ENCODE results near the gene SORCS2.

SORCS2 gene

DNA sequence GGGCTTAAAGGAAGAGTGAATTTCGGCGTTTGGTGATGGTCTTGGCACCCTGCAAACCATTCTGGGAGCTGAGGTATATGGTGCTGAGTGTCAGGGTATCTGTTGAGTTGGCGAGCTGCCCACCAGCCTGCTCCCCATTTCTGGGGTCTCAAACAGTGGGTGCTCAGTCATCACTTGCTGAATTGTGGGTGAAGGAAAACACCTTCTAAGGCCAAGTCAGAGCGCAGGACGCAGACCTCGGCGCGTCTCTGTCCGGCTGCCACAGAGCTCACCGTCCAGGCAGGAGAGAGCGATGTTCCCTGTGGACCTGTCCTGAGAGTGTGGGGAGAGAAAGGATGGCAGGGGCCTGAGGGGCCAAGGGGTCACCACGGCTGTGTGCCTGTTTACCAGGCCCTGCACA, 111.2 kb downstream of the SORCS2 start:
- DNase-seq (ENCODE audit: low read depth in 2 of 2), result no peak

DNA sequence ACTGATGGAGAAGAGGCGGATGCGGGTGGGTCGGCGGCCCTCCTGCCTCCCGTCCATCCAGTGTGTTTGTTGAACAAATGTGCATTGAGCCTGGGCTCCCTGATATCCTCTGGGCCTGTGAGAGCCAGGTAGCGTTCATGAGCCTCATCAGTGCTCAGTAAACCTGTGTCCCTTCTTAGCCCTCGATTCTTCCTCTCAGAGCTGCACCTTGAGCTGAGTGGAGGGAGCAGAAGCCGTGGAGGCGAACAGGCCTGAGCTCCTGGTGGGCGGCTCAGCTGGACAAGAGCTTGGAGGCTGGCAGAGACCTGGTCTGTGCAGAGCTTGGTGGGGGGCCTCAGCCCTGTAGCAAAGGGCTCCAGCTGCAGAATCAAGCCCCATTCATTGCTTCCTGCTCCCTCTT, 112.1 kb downstream of the SORCS2 start:
- no peak for DNase-seq (ENCODE audit: low read depth in 2 of 2)

DNA sequence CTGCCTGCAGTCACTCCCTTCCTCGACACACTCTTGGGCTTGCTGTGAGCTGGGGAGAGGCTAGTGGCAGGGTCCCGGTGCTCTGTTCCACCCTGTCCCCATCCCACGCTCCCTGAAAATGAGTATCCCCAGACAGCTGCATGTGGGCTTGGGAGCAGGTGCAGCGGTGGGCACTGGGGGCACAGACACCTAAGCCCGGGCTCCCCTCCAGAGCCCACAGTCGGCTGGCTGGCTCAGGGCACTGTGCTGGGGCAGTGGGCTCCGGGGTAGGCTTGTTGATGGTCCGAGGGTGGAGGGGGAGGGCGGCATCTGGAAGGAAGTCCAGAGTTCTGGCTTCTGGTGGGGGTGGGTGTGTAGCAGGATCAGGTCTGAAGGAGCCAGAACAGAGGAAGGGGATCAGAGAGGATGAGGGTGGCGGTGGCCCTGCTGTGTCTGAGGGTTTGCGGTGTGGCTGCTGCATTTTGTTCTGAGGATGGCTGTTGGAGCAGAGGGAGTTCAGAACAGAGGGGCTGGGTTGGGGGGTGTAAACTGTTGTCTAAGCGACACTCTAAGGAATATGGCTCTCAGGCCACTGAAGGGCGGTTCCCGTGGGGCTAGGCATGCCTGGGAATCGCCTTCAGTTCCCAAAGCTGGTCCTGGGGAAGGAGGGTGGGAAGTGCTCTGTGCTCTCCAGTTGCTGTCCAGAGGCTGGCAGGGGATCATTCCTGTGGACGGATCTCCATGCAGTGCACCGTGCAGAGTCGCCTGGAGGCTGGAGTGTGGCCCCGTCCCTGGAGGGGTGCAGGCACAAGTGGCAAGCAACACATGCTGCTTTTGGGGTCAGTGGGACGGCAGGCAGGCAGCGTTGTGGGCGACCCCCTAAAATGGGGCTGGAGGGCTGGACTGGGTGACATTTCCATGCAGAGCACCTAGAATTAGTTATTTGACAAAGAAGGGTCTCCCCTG, 114.0 kb downstream of the SORCS2 start:
- no peak for DNase-seq (ENCODE audit: low read depth in 2 of 2)

DNA sequence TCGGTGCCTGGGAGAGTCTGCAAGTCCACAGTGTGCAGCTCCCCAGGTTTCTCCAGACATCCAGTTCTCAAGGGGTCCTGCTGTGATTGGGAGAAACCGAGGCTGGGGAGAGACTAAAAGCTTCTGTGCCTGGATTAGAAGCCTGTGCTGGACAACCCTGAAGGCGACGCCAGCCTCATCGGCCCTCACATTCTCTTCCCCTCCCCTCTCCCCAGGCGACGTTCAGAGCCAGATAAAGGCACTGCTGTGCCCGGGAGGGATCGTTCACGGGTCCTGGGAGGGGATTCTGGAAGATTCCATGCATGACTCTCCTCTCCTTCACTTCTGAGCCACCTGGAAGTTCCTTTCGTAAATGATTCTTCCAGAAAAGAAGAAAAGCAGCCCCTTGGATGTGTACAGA, 114.6 kb downstream of the SORCS2 start:
- no peak for DNase-seq (ENCODE audit: low read depth in 2 of 2)

DNA sequence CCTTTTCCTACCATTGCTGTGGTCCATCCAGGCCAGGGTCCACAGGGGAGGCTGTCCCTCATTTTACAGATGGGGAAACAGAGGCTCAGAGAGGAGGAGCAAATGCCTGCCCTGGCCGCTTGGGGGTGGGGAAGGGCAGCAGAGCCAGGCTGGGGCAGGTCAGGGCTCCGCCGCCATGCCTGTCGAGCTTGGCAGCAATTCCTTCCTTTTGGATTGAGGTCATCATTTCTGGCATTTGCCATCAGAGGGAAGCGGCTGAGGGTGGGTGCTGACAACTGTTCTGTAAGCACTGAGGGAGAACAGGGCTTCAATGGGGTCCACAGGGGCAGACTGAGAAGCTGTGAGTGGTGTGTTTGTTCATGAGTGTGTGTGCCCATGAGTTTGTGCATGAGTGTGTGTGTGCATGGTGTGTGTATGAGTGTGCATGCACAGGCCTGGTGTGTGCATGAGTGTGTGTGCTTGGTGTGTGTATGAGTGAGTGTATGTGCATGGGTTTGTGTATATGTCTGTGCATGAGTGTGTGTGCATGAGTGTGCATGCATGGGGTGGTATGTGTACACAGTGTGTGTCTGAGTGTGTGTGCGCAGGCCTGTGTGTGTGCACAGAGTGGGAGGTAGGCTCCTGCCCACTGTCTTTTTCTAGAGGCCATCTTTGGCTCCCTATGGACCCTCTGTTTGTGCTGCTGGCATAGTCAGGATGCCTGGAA, 115.2 kb downstream of the SORCS2 start:
- no peak for DNase-seq (ENCODE audit: low read depth in 2 of 2)

DNA sequence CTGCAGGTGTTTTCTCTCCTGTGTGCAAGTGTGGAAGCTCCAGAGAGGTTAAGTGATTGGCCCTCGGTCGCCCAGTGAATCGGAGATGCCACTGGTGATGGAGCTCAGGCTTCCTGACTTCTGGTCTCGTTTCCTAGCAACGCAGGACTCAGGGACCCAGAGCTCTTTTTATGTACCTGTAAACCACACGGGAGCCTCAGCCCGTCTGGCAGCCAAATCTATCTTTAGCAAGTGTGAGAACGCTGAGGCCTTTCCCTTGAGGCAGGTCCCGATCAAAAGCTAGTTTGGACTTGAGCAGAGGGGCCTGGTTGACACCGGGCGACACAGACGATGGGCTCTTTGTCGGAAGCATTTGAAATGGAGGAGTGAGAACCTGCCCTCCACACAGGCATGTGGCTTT, 116.8 kb downstream of the SORCS2 start:
- no peak for DNase-seq (ENCODE audit: low read depth in 2 of 2)

DNA sequence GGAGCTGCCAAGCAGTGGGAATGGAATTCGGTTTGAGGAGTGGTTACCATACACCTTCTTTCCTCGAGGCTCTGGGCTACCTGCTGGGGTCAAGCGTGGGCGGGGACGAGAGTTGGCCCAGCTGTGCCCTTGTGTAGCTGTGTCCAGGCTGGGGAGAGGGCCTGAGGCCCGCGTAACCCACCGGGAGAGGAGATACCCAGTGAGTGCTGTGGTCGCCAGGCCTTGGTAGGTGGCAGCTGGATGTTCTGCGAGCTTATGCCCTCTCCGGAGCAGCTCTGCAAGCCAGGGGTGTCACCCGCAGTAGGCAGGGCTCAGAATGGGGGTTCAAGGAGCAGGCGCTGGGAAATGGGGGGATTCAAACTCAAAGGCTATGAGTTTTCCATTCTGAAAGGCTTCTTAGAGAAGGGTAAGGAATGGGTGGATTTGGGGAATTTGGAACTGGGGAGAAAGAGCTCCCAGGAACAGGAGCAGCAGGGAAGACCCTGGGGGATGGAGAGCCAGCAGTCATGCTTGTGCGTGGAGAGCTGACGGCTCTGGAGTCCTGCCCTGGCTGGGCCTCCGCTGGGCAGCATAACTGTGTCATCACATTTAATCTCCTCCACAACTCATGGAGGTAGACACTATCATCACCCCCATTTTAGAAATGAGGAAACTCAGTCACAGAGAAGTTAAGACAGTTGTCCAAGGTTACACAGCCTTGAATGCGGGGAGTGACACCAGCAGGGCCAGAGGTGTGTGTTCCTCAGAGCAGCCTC, 117.5 kb downstream of the SORCS2 start:
- no peak for DNase-seq (ENCODE audit: low read depth in 2 of 2)

DNA sequence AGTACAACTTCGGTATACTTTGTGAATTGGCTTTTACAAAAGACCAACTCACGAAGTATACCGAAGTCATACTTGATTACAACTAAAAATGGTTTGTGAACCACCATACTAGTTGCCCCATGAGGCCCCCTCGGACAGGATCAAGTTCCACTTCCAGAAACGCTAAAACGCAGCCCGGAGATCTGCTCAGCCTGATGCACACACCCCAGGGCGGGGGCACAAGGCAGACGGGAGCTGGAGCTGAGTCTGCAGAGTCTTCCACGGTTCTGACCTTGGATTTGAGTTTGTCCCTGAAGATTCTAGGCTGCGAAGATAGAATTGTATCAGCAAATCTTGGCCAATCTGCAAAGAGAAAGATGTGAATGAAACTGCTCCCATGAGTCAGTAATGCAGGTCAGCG, 118.1 kb downstream of the SORCS2 start:
- no peak for DNase-seq (ENCODE audit: low read depth in 2 of 2)

DNA sequence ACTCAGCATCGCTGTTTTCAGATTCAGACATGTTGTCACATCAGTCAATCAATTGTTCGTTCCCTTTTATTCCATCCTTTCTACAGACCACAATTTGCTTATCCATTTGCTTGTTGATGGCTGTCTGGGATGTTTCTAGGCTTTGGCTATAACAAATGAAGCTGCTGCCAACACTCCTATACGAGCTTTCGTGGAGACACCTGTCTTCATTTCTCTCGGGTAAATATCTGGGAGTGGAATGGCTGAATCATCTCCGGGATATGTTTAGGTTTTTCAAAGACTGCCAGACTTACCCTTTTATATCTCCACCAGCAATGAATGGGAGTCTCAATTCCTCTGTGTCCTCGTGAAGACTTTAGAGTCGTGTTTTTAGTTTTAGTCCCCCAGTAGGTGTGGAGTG, 118.9 kb downstream of the SORCS2 start:
- DNase-seq (ENCODE audit: low read depth in 2 of 2), result no peak

DNA sequence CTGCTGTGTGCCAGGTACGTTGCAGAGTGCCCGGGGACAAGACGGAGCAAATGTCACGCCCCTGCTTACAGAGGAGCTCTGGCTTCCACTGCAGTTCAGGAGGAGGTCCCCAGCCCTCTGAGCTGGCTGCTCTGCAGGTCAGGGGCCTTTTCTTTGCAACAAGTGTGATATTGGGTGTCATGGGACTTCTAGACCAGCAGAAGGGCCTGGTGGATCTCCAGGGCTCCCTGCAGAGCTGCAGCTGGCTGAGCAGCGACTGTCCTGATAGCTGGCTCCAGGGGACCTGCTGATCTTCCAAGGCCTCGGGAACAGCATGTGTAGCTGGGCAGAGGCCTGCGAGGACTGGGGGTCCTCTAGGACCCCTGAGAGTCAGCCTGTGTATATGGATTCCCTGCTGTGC, 120.4 kb downstream of the SORCS2 start:
- DNase-seq (ENCODE audit: low read depth in 2 of 2), result no peak

DNA sequence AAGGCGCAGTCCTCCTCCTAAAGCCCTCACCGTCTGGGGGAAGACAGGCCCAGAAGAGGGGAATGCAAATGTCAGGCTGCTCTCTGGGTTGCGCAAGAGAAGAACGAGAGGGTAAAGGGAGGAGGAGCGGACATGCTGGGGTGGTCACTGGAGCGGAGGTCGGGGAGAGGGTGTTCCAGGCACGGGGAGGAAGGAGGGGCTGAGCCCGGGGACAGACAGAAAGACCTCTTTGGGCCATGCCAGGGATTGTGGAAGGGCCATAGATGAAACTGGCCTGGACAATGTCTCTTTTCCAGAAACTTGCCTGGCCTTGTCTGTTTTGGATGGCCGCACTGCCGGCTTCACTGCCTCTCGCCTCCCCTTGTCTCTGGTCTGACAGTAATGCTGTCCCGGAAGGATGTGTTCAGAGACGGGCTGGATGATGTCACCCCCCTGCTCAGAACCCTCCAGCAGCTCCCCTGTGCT, 121.0 kb downstream of the SORCS2 start:
- no peak for DNase-seq (ENCODE audit: low read depth in 2 of 2)

DNA sequence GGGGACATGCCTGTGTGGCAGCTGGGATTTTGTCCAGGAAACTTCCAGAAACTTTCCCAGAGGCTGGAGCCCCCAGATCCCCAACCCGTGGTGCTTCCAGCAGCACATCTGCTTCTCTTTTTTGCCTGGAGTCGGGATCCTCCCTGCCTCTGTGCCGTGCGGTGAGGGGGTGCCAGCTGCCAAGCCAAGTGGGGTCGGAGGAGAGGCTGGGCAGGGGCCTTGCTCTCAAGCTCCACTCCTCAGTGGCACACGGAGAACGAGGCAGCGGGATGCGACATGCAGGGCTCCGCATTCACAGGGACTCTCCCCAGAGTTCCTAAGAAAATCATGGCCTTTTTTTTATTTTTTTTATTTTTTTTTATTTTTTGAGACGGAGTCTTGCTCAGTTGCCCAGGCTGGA, 121.7 kb downstream of the SORCS2 start:
- DNase-seq (ENCODE audit: low read depth in 2 of 2), result no peak

DNA sequence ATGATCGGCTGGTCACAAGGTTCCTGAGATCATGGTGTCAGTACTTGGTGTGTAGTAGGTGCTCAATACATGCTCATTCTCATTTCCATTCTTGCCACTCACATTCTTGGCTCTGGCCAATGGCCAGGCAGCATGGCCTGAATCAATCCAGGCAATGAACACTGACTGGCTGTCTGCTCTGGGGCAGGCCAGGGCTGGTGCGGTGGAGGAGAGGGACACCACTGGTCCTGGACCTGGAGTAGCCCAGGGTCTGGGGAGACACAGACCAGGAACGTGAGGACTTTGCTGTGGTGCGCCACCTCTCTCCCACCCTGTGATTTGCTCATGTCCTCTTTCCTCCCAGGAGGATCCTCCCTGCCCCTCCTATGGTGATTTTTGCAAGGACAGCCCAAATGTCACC, 122.9 kb downstream of the SORCS2 start:
- DNase-seq (ENCODE audit: low read depth in 2 of 2), result no peak

DNA sequence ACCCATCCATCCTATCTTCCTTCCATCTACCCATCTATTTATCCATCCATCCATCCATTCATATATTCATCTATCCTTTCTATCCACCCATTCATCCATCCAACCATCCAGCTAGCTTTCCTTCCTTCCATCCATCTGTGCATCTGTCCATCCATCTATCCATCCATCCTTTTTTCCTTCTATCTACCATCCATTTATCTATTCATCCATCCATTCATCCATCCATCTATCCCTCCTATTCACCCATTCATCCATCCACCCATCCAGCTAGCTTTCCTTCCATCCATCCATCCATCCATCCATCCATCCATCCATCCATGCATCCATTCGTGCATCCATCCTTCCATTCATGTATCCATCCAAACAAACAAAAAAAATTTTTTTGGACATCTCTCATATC, 123.6 kb downstream of the SORCS2 start:
- no peak for DNase-seq (ENCODE audit: low read depth in 2 of 2)

DNA sequence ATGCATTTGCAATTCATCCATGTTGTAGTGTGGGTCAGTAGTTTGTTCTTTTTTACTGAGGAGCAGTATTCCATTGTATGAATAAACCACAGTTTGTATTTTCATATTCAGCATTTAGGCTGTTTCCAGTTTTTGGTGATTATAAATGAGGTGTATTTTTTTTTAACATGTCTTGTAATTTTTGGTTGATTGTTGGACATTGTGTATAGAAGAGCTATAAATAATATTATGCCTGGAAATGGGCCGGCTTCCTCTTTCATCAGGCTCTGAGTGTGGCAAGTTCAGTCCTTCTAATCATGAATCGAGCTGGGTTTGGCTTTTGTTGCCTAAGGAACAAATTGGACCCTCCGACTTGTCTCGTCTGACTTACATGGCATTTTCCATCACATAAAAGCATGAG, 126.7 kb downstream of the SORCS2 start:
- no peak for DNase-seq (ENCODE audit: low read depth in 2 of 2)

DNA sequence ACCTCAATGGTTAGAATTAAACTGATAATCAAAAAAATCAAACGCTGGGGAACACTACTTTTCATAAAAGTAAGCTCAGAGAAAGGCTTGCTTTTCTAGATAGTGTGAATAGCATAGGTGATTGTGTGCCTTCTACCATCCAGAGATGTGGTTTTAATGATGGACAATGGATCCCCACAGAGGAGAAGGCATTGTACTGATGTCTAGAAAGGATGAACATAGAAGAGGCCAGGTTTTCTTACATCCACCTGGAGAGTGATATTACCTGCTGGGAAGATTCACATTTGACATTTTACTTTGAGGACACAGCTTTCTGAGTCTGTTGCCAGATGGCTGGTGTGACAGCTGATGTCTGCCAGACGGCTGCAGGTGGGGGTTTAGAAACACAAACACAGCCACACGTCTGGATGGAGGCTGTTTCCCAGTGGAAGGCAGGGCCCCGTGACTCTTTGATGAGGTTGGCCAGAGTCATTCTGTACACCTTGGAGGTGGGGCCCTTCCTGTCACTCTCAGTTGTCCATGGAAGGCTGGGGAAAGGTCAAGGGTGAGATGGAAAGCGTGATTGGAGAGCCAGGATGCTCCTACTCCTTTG, 128.0 kb downstream of the SORCS2 start:
- DNase-seq (ENCODE audit: low read depth in 2 of 2), result no peak

DNA sequence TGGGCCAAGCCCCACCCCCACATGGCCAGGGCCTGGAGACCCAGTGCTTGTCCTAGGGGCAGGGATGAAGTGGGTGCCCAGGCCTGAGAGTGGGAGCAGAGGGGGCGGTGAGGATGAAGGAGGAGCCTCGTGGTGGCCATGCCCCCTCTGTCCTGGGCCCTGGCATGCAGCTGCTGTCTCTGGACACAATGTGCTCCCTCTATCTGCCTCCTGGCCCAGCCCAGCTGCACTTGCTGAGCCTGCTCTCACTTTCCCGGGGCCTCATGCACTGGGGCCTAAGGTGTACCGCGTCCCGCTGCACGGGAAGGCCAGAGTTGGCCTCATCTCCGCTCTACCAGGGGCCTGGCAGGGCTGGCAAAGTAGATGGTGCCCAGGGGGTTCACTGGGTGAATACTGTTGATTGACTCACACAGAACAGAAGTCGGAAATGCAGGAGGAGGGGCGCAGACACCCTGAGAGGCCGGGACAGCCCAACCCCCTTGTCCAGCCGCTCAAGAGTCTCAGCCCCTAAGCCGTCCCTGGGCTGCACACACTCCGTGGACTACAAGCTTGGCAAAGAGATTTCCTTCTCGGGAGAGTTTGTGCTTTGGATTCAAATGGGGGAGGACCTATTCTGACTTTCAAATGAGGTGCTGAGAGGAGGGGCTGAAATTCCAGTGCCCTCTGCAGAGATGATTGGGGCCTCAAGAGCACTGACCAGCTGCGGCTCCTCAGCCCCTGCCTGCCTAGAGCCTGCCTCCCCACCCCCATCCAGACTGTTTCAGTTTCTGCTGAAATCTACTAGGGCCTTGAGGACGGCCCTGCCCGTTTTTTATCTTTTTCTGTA, 130.0 kb downstream of the SORCS2 start:
- no peak for DNase-seq (ENCODE audit: low read depth in 2 of 2)

DNA sequence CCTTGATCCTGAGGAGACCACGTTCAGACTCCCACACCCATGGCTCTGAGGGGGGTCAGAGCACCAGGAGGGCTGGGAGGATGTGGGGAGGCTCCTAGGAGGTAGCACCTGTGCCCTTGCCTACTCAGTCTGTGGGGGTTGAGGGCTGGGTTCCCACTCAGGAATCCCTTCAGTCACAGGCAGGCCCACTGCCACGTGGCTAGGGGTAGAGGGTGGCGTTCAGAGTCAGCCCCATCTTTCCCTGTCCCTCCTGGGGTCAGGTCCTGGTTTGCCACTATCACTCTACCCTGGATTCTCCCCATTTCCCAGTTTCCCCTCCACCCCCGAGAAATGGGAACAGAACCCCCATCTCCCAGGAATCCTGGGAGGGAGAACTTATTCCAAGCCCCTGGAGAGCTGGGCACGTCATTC, 131.1 kb downstream of the SORCS2 start:
- no peak for DNase-seq (ENCODE audit: low read depth in 2 of 2)

DNA sequence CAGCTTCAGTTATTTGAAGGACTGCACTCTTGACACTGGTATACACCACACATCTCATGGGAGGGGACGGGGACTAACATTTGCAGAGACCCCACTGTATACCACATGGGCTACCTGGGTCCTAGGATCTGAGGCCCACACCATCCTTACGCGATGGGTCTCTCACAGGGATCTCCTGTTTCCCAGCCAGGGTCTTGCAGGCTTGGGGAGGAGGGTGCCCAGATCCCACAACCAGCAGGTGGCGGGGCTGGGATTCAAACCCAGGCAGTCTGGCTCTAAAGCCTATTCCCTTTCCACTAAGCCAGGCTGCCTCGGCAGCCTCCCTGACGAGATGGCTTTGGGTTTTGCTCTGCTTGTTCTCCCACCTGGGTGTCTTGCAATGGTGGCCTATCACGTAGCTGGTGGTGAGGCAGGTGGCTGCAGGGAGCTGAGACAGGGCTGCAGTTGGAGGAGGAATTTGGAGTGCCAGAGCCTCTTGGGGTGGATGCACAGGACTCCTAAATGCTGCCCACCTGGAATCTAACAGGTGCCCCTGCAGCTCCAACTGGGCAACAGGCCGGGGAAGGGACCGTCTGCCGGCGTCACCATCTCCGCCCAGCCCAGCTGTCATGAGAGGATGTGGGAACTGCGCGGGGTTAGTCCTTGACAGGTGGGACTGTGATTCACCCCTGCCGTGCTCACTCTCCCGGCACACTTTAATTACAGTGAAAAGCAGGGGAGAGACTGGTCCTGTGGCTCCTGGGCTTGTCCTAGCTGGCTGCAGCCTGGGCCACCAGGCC, 131.7 kb downstream of the SORCS2 start:
- no peak for DNase-seq (ENCODE audit: low read depth in 2 of 2)

DNA sequence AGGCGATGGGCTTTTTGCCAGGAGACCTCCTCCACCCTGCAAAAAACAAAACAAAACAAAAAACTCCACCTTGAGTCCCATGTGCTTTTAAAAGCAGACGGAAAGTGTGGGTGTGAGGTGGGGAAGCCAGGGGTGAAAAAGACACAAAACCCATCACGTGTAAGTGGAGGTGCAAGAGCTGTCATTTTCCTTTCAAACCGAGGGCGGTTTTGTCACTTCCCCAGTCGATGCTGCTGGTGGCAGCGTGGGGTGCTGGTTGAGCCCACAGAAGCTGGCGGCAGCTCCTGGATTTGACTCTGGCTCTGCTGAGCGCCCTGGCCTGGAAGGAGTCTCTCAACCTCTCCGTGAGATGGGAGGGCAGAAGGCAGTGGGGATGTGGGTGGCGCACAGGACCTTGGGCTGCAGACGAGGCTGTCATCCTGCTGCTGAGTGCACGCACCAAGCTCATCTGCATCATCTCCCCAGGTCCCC, 132.3 kb downstream of the SORCS2 start:
- peak in 1 of 2 donors; percentile 2 for DNase-seq (ENCODE audit: low read depth in 2 of 2)

Measured in stimulated activated CD8-positive, alpha-beta memory T cell treated with anti-CD3 and anti-CD28 coated beads, Interleukin-2, amount 100 ng/mL, for 48 hours (primary cell).